Measurements from ENCODE around the gene XDH.

Gene XDH

GRCh38 chr2:31334311-31335026 lies 80.1 kb downstream of the XDH start:
- TF ChIP-seq CTCF (conservative IDR thresholded peaks at IDR 0.05; ENCODE audit: control insufficient read depth, insufficient read depth, low read depth, low read length): no peak
- peak; percentile 77 for DNase-seq (ENCODE audit: low read depth)
- no peak overlapping the region for H3K4me3 ChIP-seq (ENCODE audit: control insufficient read depth, low read depth, low read length)

DNA sequence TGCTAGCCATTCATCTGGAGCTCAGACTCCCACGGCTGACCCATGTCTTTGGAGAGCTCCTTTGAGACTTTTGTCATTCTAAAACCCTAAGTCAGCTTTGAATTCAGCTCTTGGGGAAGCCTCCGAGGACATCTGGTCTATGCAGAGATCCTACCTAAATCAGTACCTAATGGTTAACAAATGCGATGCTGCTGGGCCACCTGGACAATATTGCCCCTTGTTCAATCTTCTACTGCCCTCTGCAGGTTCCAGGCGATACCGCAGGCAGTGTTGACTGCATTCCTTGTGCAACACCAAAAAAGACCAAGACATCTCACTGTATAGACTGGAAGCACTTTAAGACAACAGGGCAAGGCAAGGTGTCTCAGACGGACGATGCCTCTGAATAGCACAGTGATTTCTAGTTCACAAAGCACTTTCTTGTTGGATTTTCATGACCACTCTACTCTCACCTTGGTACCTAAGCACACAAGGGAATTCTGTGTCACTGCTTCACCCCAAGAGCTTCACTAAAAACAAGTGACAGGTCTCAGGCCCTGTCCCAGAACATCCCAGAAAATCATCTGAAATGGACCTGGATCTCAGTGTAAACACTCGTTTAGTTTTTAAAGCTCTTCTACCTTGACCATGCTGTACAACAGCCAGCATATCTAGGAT lies 80.9 kb downstream of the XDH start:
- peak; percentile 83 for DNase-seq (ENCODE audit: low read depth)
- peak; percentile 99 for TF ChIP-seq CTCF (conservative IDR thresholded peaks at IDR 0.05; ENCODE audit: control insufficient read depth, insufficient read depth, low read depth, low read length)
- H3K4me3 ChIP-seq (ENCODE audit: control insufficient read depth, low read depth, low read length): no peak overlapping the region

DNA sequence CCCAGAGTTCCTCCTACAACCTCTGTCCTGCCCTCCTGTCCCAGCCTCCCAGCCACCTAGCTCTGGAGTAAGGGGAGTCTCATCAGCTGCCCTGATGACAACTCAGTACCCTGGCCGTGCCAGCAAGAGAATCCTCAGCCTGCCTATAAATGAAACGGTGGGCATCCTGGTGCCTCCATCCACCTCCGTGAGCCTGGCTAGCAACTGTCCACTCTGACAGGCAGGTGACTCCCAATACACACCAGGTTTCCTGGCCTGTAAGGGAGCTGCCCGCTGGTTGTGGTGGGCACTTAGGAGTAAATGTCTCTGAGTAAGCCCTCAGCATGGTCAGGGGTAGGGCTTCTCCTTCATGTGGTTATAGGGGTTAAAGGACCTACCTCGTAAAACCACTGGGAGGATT lies 81.5 kb downstream of the XDH start:
- no peak for DNase-seq (ENCODE audit: low read depth)
- no peak for TF ChIP-seq CTCF (conservative IDR thresholded peaks at IDR 0.05; ENCODE audit: control insufficient read depth, insufficient read depth, low read depth, low read length)
- H3K4me3 ChIP-seq (ENCODE audit: control insufficient read depth, low read depth, low read length): no peak overlapping the region

GRCh38 chr2:31332521-31332920 lies 82.0 kb downstream of the XDH start:
- H3K4me3 ChIP-seq (ENCODE audit: control insufficient read depth, low read depth, low read length): no peak overlapping the region
- DNase-seq (ENCODE audit: low read depth): no peak
- TF ChIP-seq CTCF (conservative IDR thresholded peaks at IDR 0.05; ENCODE audit: control insufficient read depth, insufficient read depth, low read depth, low read length): no peak

- H3K4me3 ChIP-seq (ENCODE audit: control insufficient read depth, low read depth, low read length): no peak overlapping the region
- DNase-seq (ENCODE audit: low read depth): no peak
- no peak for TF ChIP-seq CTCF (conservative IDR thresholded peaks at IDR 0.05; ENCODE audit: control insufficient read depth, insufficient read depth, low read depth, low read length)
Observed at GRCh38 chr2:31331156-31331555, 83.4 kb downstream of the XDH start.

DNA sequence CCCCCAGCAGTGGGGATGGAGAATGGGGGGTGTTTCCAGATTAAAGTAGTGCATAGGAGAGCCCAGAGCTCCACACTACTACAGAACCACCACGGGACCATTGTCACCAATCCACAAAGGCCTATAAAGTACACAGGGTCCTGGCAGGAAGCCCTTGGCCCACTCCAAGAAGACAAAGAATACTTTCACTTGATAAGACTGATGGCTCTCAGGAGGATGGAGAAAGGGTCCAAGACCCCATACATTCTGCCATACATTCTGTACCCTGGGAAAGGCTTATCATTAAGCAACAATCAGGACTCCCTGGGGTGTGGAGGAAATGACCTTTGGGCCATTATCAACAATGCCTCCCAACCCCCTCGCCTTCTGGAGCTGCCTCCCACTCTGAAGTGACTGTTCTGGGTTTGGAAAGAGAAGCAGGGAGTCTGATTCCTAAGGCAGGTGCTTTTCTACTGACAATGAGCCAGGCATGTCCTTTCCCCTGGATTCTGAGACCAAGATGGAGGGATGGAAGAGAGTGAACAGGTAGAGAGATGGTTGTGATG lies 85.4 kb downstream of the XDH start:
- no peak for TF ChIP-seq CTCF (conservative IDR thresholded peaks at IDR 0.05; ENCODE audit: control insufficient read depth, insufficient read depth, low read depth, low read length)
- no peak overlapping the region for H3K4me3 ChIP-seq (ENCODE audit: control insufficient read depth, low read depth, low read length)
- no peak for DNase-seq (ENCODE audit: low read depth)
